WTC11 (cell line): Measurements from ENCODE around the gene ELFN1. TPM values are rescaled to one million over a fixed set of nuclear protein-coding genes. Genes with fewer than 3 reads are reported as not detected.

Source experiments
- ATAC-seq: fragments of 200-7000 bp; cut with Tn5 transposase; 2 replicates; pipeline ENCODE4 v1.10.0; 2021; ENCODE audit warnings: mild to moderate bottlenecking, moderate library complexity
- CTCF ChIA-PET: fragments of 300-600 bp; sonication (Branson Sonifier 250); formaldehyde crosslinking; loops from one replicate; lab custom pipeline; 2021; ENCODE audit warnings: antibody characterized with exemption; lab: Charles Lee
- POLR2A ChIA-PET: fragments of 350-600 bp; sonication (Branson Sonifier 250); formaldehyde crosslinking; loops from one replicate; lab custom pipeline; 2021; ENCODE audit warnings: antibody characterized with exemption; lab: Charles Lee
- DNase-seq: peaks from one replicate; pipeline ENCODE4 v3.0.0; 2021; ENCODE audit warnings: low spot score
- H3K27ac Mint-ChIP-seq: 2 replicates; pipeline ENCODE4 v1.8.0; 2021; ENCODE audit warnings: mixed read lengths
- H3K27me3 Mint-ChIP-seq: 2 replicates; pipeline ENCODE4 v1.8.0; 2021; ENCODE audit warnings: low read depth, mild to moderate bottlenecking, moderate library complexity, mixed read lengths
- H3K36me3 Mint-ChIP-seq: 2 replicates; pipeline ENCODE4 v1.8.0; 2021; ENCODE audit warnings: mixed read lengths
- H3K4me1 Mint-ChIP-seq: 2 replicates; pipeline ENCODE4 v1.8.0; 2022; ENCODE audit warnings: mixed read lengths
- H3K4me3 Mint-ChIP-seq: 2 replicates; pipeline ENCODE4 v1.8.0; 2021; ENCODE audit warnings: mild to moderate bottlenecking, moderate library complexity, mixed read lengths
- H3K9me3 Mint-ChIP-seq: 2 replicates; pipeline ENCODE4 v1.8.0; 2021; ENCODE audit warnings: mixed read lengths
- ATF2 ChIP-seq: sonication (generic); formaldehyde crosslinking; IDR thresholded peaks from 2 replicates; pipeline ENCODE4 v1.8.1; 2022; ENCODE audit warnings: low read depth, missing genetic modification reagents, borderline replicate concordance
- CREB1 ChIP-seq: sonication (generic); formaldehyde crosslinking; IDR thresholded peaks from 2 replicates; pipeline ENCODE4 v1.8.0; 2023; ENCODE audit warnings: mild to moderate bottlenecking, missing genetic modification reagents
- E2F5 ChIP-seq: sonication (generic); formaldehyde crosslinking; IDR thresholded peaks from 2 replicates; pipeline ENCODE4 v1.8.1; 2022; ENCODE audit warnings: mild to moderate bottlenecking, moderate library complexity, missing genetic modification reagents
- ESRRA ChIP-seq: sonication (generic); formaldehyde crosslinking; IDR thresholded peaks from 2 replicates; pipeline ENCODE4 v1.8.1; 2022; ENCODE audit warnings: mild to moderate bottlenecking, missing genetic modification reagents, borderline replicate concordance
- ETV6 ChIP-seq: sonication (generic); formaldehyde crosslinking; IDR thresholded peaks from 2 replicates; pipeline ENCODE4 v1.8.1; 2022; ENCODE audit warnings: mild to moderate bottlenecking, missing genetic modification reagents
- FOXJ3 ChIP-seq: sonication (generic); formaldehyde crosslinking; IDR thresholded peaks from 2 replicates; pipeline ENCODE4 v1.9.0; 2021; ENCODE audit warnings: missing genetic modification reagents, mild to moderate bottlenecking, borderline replicate concordance
- FOXK1 ChIP-seq: sonication (generic); formaldehyde crosslinking; IDR thresholded peaks from 2 replicates; pipeline ENCODE4 v1.8.0; 2022; ENCODE audit warnings: mild to moderate bottlenecking, moderate library complexity, missing genetic modification reagents
- FOXP1 ChIP-seq: sonication (generic); formaldehyde crosslinking; IDR thresholded peaks from 2 replicates; pipeline ENCODE4 v1.8.0; 2022; ENCODE audit warnings: missing genetic modification reagents, mild to moderate bottlenecking, moderate library complexity, borderline replicate concordance
- GABPB1 ChIP-seq: sonication (generic); formaldehyde crosslinking; IDR thresholded peaks from 2 replicates; pipeline ENCODE4 v1.8.1; 2023; ENCODE audit warnings: mild to moderate bottlenecking, missing genetic modification reagents
- GTF2I ChIP-seq: fragments of 250-450 bp; sonication (Bioruptor Pico); conservative IDR thresholded peaks from 2 replicates; pipeline ENCODE4 v1.4.0; 2021; ENCODE audit warnings: mild to moderate bottlenecking
- IRF1 ChIP-seq: sonication (generic); formaldehyde crosslinking; IDR thresholded peaks from 2 replicates; pipeline ENCODE4 v1.8.0; 2023; ENCODE audit warnings: missing genetic modification reagents
- JUN ChIP-seq: sonication (generic); formaldehyde crosslinking; IDR thresholded peaks from 2 replicates; pipeline ENCODE4 v1.8.0; 2023; ENCODE audit warnings: mild to moderate bottlenecking, missing genetic modification reagents
- NFATC4 ChIP-seq: fragments of 250-450 bp; sonication (Bioruptor Pico); IDR thresholded peaks from 2 replicates; pipeline ENCODE4 v1.9.0; 2021; ENCODE audit warnings: mild to moderate bottlenecking
- NR2C2 ChIP-seq: sonication (generic); formaldehyde crosslinking; IDR thresholded peaks from 2 replicates; pipeline ENCODE4 v1.8.0; 2022; ENCODE audit warnings: mild to moderate bottlenecking, missing genetic modification reagents
- RORB ChIP-seq: fragments of 250-450 bp; sonication (Bioruptor Pico); IDR thresholded peaks from 2 replicates; pipeline ENCODE4 v1.9.0; 2021; ENCODE audit warnings: mild to moderate bottlenecking
- TEAD1 ChIP-seq: sonication (generic); formaldehyde crosslinking; IDR thresholded peaks from 2 replicates; pipeline ENCODE4 v1.8.0; 2022; ENCODE audit warnings: mild to moderate bottlenecking, missing genetic modification reagents
- TP53 ChIP-seq: sonication (generic); formaldehyde crosslinking; IDR thresholded peaks from 2 replicates; pipeline ENCODE4 v1.8.1; 2023; ENCODE audit warnings: mild to moderate bottlenecking, missing genetic modification reagents
- USF1 ChIP-seq: sonication (generic); formaldehyde crosslinking; IDR thresholded peaks from 2 replicates; pipeline ENCODE4 v1.8.0; 2022; ENCODE audit warnings: mild to moderate bottlenecking, missing genetic modification reagents
- ZBTB43 ChIP-seq: sonication (generic); formaldehyde crosslinking; IDR thresholded peaks from 2 replicates; pipeline ENCODE4 v1.8.1; 2023; ENCODE audit warnings: mild to moderate bottlenecking, missing genetic modification reagents
- ZNF138 ChIP-seq: sonication (generic); formaldehyde crosslinking; conservative IDR thresholded peaks from 2 replicates; pipeline ENCODE4 v1.8.1; 2022; ENCODE audit warnings: mild to moderate bottlenecking, moderate library complexity, missing genetic modification reagents
- ZNF416 ChIP-seq: fragments of 250-450 bp; sonication (Bioruptor Pico); IDR thresholded peaks from 2 replicates; pipeline ENCODE4 v1.9.0; 2021; ENCODE audit warnings: mild to moderate bottlenecking, inconsistent platforms
- ZNF671 ChIP-seq: fragments of 250-450 bp; sonication (Bioruptor Pico); IDR thresholded peaks from 2 replicates; pipeline ENCODE4 v1.8.0; 2021; ENCODE audit warnings: mild to moderate bottlenecking
- total RNA-seq: library from RNA; stranded (reverse); gene quantifications from 3 replicates; pipeline ENCODE4 v1.2.3, GENCODE V29; 2021

ELFN1 gene
- total RNA-seq, 1 experiment from 2014 or later = 4.6 TPM

- H3K4me3 Mint-ChIP-seq = no peak overlapping the region
- H3K4me1 Mint-ChIP-seq = peaks cover 42% of the 10 kb centered on the region
- no peak for DNase-seq
- H3K27ac Mint-ChIP-seq = peak overlapping the region; percentile 7
- H3K9me3 Mint-ChIP-seq = peaks cover 13% of the 10 kb centered on the region
- ChIA-PET CTCF (interaction anchor here (0.6 kb wide), 1 partner anchor 1541 kb away, joined by 3 read pairs; no protein-coding TSS in a partner anchor), POLR2A (interaction anchor here (0.5 kb wide), 1 partner anchor 138 kb away, joined by 3 read pairs; no protein-coding TSS in a partner anchor)
- H3K36me3 Mint-ChIP-seq = peaks cover 16% of the 10 kb centered on the region
- H3K27me3 Mint-ChIP-seq = no peaks in the 10 kb centered on the region; the same call in 1 of the 2 replicates
- TF ChIP-seq RORB (CRISPR knock-in tag) = no peak
- TF ChIP-seq FOXP1 = no peak
- TF ChIP-seq JUN = no peak
- ATAC-seq = no peak; the same call in 1 of the 2 replicates
Measured at GRCh38 chr7:1712907-1713501, 42.9 kb downstream of the ELFN1 start.

- DNase-seq (peak; percentile 55), ATAC-seq (peak; percentile 79)
- Mint-ChIP-seq H3K27ac (no peak overlapping the region), H3K9me3 (peaks cover 13% of the 10 kb centered on the region), H3K36me3 (peaks cover 16% of the 10 kb centered on the region), H3K4me3 (no peak overlapping the region), H3K4me1 (peaks cover 42% of the 10 kb centered on the region), H3K27me3 (no peaks in the 10 kb centered on the region; the same call in 1 of the 2 replicates)
- TF ChIP-seq ESRRA (CRISPR knock-in tag) = peak; percentile 92; the same call in 1 of the 2 replicates
- no peak for TF ChIP-seq ZNF671 (CRISPR knock-in tag)
- peak; percentile 91 for TF ChIP-seq GABPB1 (CRISPR knock-in tag)
- no peak for TF ChIP-seq ZBTB43 (CRISPR knock-in tag)
- TF ChIP-seq NFATC4 (CRISPR knock-in tag) = no peak
- ChIA-PET POLR2A (interaction anchor here (0.5 kb wide), 1 partner anchor 138 kb away, joined by 3 read pairs; no protein-coding TSS in a partner anchor), CTCF (no interaction called here)
Measured at GRCh38 chr7:1713502-1714484, 43.7 kb downstream of the ELFN1 start.

GRCh38 chr7:1714583-1715330, 44.7 kb downstream of the ELFN1 start:
- H3K27me3 Mint-ChIP-seq = no peaks in the 10 kb centered on the region; the same call in 1 of the 2 replicates
- TF ChIP-seq NR2C2 (no peak), GTF2I (CRISPR knock-in tag) (peak; percentile 89)
- peaks cover 42% of the 10 kb centered on the region for H3K4me1 Mint-ChIP-seq
- ATAC-seq = no peak
- no peak overlapping the region for H3K27ac Mint-ChIP-seq
- no peak for DNase-seq
- POLR2A ChIA-PET = no interaction called here
- peaks cover 3% of the 10 kb centered on the region for H3K9me3 Mint-ChIP-seq
- H3K36me3 Mint-ChIP-seq = peaks cover 6% of the 10 kb centered on the region
- H3K4me3 Mint-ChIP-seq = no peak overlapping the region
- CTCF ChIA-PET = no interaction called here

GRCh38 chr7:1715331-1715625, 45.2 kb downstream of the ELFN1 start:
- Mint-ChIP-seq H3K36me3 (peaks cover 2% of the 10 kb centered on the region; the same call in 1 of the 2 replicates), H3K4me1 (peaks cover 46% of the 10 kb centered on the region), H3K9me3 (no peaks in the 10 kb centered on the region), H3K4me3 (no peak overlapping the region), H3K27ac (no peak overlapping the region), H3K27me3 (no peaks in the 10 kb centered on the region)
- DNase-seq (no peak), ATAC-seq (no peak)
- POLR2A ChIA-PET = interaction anchor here (0.6 kb wide), 1 partner anchor 41 kb away, joined by 4 read pairs; no protein-coding TSS in a partner anchor
- CTCF ChIA-PET = interaction anchor here (1.9 kb wide), 1 partner anchor 44 kb away, joined by 5 read pairs; no protein-coding TSS in a partner anchor
- TF ChIP-seq TEAD1 (CRISPR knock-in tag) (no peak), ATF2 (no peak), FOXK1 (no peak), USF1 (CRISPR knock-in tag) (no peak), TP53 (CRISPR knock-in tag) (no peak), CREB1 (CRISPR knock-in tag) (no peak), ZNF138 (CRISPR knock-in tag) (no peak), NFATC4 (CRISPR knock-in tag) (no peak), IRF1 (CRISPR knock-in tag) (no peak), ZNF416 (CRISPR knock-in tag) (no peak), ETV6 (no peak), E2F5 (CRISPR knock-in tag) (no peak), FOXJ3 (CRISPR knock-in tag) (no peak)
